ENCODE results near the gene TCEA3.
"Not testable (repeated sequence)": the region's sequence is repeated elsewhere in the genome, so short reads cannot be mapped to it uniquely, and the experiment has no call there.

Gene TCEA3

DNA sequence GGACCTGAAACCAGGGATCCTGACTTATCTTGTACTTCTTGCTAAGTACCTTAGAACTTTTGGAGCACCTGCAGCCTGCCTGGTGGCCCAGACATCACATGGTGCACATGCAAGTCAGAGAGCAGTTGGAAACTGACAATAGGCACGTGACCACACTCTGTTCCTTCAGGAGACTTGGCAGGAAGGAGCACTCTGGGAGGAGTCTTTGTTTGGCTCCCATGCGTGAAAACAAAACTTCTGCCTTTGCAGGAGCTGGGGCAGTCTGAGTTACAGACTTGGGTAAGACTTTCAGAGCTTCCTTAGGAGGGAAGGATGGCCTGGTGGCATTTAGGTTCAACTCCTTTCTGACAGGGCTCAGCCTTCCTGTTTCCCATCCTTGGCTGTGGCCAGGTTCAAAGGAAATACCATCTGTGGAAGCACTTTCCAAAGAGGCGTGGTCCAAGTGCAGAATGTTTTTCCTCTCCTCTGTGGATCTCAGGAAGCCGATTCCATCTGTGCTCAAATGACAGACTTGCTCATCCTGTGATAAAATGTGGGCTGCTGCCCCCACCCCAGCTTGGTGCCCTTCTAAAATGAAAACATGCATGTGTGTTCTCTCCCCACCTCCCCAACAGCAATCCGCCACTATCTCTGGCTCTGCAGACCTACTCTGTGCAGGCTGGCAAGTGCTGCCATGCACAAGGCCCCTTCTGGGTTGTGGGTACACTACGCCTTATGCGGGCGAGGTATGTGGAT, 40.8 kb downstream of the TCEA3 start:
- TF ChIP-seq, protein P1, sequence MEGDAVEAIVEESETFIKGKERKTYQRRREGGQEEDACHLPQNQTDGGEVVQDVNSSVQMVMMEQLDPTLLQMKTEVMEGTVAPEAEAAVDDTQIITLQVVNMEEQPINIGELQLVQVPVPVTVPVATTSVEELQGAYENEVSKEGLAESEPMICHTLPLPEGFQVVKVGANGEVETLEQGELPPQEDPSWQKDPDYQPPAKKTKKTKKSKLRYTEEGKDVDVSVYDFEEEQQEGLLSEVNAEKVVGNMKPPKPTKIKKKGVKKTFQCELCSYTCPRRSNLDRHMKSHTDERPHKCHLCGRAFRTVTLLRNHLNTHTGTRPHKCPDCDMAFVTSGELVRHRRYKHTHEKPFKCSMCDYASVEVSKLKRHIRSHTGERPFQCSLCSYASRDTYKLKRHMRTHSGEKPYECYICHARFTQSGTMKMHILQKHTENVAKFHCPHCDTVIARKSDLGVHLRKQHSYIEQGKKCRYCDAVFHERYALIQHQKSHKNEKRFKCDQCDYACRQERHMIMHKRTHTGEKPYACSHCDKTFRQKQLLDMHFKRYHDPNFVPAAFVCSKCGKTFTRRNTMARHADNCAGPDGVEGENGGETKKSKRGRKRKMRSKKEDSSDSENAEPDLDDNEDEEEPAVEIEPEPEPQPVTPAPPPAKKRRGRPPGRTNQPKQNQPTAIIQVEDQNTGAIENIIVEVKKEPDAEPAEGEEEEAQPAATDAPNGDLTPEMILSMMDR (IDR thresholded peaks at IDR 0.05) = no peak

GRCh38 chr1:23381233-23381885, 43.2 kb downstream of the TCEA3 start:
- Histone ChIP-seq H3K27me3 (ENCODE audit: control insufficient read depth, insufficient read depth, low read length) (no peaks in the 10 kb centered on the region), H3K4me3 (ENCODE audit: low read depth, low read length) (no peak overlapping the region), H3K4me1 (no peaks in the 10 kb centered on the region), H3K4me2 (ENCODE audit: low read length) (no peak overlapping the region), H3K9me3 (ENCODE audit: control insufficient read depth, low read length) (no peaks in the 10 kb centered on the region), H3K79me2 (no peaks in the 10 kb centered on the region), H2AFZ (no peak overlapping the region), H3K9ac (no peak overlapping the region), H3K27ac (no peak overlapping the region), H3K36me3 (ENCODE audit: control insufficient read depth, insufficient read depth, low read length) (no peaks in the 10 kb centered on the region)
- TF ChIP-seq, protein P1 (IDR thresholded peaks at IDR 0.05) = no peak

More for the DNA sequence above, 40.8 kb downstream of the TCEA3 start:
- Histone ChIP-seq H3K9me3 (ENCODE audit: control insufficient read depth, low read length) (no peaks in the 10 kb centered on the region), H3K36me3 (ENCODE audit: control insufficient read depth, insufficient read depth, low read length) (no peaks in the 10 kb centered on the region), H3K27ac (no peak overlapping the region), H3K4me3 (ENCODE audit: low read depth, low read length) (no peak overlapping the region), H3K9ac (no peak overlapping the region), H2AFZ (no peak overlapping the region), H3K4me1 (no peaks in the 10 kb centered on the region), H3K79me2 (no peaks in the 10 kb centered on the region), H3K4me2 (ENCODE audit: low read length) (no peak overlapping the region), H3K27me3 (ENCODE audit: control insufficient read depth, insufficient read depth, low read length) (no peaks in the 10 kb centered on the region)

GRCh38 chr1:23380719-23381118, 43.8 kb downstream of the TCEA3 start:
- H3K36me3 ChIP-seq (ENCODE audit: control insufficient read depth, insufficient read depth, low read length) = no peaks in the 10 kb centered on the region
- H3K9ac ChIP-seq = no peak overlapping the region
- no peak overlapping the region for H2AFZ ChIP-seq
- H3K9me3 ChIP-seq (ENCODE audit: control insufficient read depth, low read length) = no peaks in the 10 kb centered on the region
- H3K4me2 ChIP-seq (ENCODE audit: low read length) = no peak overlapping the region
- no peaks in the 10 kb centered on the region for H3K79me2 ChIP-seq
- TF ChIP-seq, protein P1 (IDR thresholded peaks at IDR 0.05) = no peak
- H3K27me3 ChIP-seq (ENCODE audit: control insufficient read depth, insufficient read depth, low read length) = no peaks in the 10 kb centered on the region
- H3K27ac ChIP-seq = no peak overlapping the region
- no peak overlapping the region for H3K4me3 ChIP-seq (ENCODE audit: low read depth, low read length)
- H3K4me1 ChIP-seq = no peaks in the 10 kb centered on the region

GRCh38 chr1:23380236-23380635, 44.3 kb downstream of the TCEA3 start:
- H3K9me3 ChIP-seq (ENCODE audit: control insufficient read depth, low read length); H2AFZ ChIP-seq; H3K4me2 ChIP-seq (ENCODE audit: low read length); H3K79me2 ChIP-seq; H3K4me3 ChIP-seq (ENCODE audit: low read depth, low read length); H3K36me3 ChIP-seq (ENCODE audit: control insufficient read depth, insufficient read depth, low read length); H3K27me3 ChIP-seq (ENCODE audit: control insufficient read depth, insufficient read depth, low read length); H3K9ac ChIP-seq; H3K4me1 ChIP-seq; H3K27ac ChIP-seq: not testable (repeated sequence)

DNA sequence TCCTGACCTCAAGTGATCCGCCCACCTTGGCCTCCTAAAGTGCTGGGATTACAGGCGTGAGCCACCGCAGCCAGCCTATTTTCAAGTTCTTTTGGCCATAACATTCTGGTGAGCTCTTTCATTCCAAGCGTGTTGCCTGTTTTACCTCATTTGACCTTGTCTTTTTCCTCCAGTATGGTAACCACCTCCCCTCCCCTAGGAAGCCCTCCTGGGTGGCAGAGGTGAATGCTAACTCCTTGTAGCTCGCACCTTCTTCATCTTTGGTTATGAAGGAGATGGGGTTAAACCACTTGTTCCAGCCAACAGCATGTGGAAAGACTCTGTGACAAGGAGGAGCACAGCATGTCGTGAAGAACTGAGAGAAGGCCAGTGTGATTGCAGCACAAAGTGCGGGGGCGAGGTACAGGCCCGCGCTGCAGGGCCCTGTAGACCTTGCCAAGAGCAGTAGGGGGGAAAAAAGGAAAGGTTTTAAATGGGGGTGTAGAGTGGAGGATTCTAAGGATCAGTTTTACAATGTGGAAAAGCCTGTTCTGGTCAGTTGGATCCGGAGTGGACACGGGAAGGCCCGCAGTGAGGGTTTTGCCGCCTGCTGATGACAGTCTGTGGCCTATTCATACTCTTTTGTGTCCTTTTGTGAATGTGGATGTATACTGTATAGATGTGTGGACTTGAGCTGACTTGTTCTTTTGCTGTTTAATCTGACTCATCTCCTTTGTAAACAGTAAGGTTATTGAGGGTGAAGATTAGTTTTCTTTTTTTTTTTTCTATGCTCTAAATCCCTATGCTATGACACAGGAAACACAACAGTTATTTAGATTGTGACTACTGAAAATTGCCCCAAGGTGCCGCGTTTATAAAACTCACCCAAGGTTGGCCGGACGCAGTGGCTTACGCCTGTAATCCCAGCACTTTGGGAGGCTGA, 47.4 kb downstream of the TCEA3 start:
- Histone ChIP-seq H3K4me1 (no peaks in the 10 kb centered on the region), H3K4me3 (ENCODE audit: low read depth, low read length) (no peak overlapping the region), H3K79me2 (no peaks in the 10 kb centered on the region), H3K27me3 (ENCODE audit: control insufficient read depth, insufficient read depth, low read length) (no peaks in the 10 kb centered on the region), H3K9ac (no peak overlapping the region), H3K27ac (no peak overlapping the region), H3K36me3 (ENCODE audit: control insufficient read depth, insufficient read depth, low read length) (no peaks in the 10 kb centered on the region), H3K4me2 (ENCODE audit: low read length) (no peak overlapping the region), H2AFZ (no peak overlapping the region), H3K9me3 (ENCODE audit: control insufficient read depth, low read length) (no peaks in the 10 kb centered on the region)
- TF ChIP-seq, protein P1 (IDR thresholded peaks at IDR 0.05) = no peak

DNA sequence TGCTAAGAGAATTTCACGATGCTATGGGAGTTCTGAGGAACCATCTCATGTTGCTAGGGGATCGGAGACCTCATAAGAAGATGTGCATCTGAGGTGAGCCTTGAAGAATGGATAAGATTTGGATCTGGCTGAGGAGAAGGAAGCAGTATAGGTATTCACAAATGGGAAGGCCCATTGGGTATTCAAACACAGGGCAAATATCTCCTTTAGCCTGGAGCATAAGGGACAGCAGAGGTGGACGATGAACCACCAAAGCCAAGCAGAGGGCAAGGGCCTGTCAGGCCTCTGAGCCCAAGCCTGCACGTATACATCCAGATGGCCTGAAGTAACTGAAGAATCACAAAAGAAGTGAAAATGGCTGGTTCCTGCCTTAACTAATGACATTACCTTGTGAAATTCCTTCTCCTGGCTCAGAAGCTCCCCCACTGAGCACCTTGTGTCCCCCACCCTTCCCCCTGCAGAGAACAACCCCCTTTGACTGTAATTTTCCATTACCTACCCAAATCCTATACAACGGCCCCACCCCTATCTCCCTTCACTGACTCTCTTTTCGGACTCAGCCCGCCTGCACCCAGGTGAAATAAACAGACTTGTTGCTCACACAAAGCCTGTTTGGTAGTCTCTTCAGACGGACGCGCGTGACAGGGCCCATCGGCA, 50.3 kb downstream of the TCEA3 start:
- not testable (repeated sequence) for H3K9ac ChIP-seq; H3K4me3 ChIP-seq (ENCODE audit: low read depth, low read length); H3K27ac ChIP-seq; H3K27me3 ChIP-seq (ENCODE audit: control insufficient read depth, insufficient read depth, low read length); H3K36me3 ChIP-seq (ENCODE audit: control insufficient read depth, insufficient read depth, low read length); H3K4me1 ChIP-seq; H3K9me3 ChIP-seq (ENCODE audit: control insufficient read depth, low read length); H3K79me2 ChIP-seq; H2AFZ ChIP-seq; H3K4me2 ChIP-seq (ENCODE audit: low read length)

Data from parathyroid adenoma (tissue), 2 donors.